ENCODE measurements around the gene CKAP2L.
A peak's percentile ranks its signal among the peaks of the same experiment; 100 is the strongest.

CKAP2L gene

GRCh38 chr2:112713926-112714325 lies 50.5 kb downstream of the CKAP2L start:
- TF ChIP-seq, protein P1, sequence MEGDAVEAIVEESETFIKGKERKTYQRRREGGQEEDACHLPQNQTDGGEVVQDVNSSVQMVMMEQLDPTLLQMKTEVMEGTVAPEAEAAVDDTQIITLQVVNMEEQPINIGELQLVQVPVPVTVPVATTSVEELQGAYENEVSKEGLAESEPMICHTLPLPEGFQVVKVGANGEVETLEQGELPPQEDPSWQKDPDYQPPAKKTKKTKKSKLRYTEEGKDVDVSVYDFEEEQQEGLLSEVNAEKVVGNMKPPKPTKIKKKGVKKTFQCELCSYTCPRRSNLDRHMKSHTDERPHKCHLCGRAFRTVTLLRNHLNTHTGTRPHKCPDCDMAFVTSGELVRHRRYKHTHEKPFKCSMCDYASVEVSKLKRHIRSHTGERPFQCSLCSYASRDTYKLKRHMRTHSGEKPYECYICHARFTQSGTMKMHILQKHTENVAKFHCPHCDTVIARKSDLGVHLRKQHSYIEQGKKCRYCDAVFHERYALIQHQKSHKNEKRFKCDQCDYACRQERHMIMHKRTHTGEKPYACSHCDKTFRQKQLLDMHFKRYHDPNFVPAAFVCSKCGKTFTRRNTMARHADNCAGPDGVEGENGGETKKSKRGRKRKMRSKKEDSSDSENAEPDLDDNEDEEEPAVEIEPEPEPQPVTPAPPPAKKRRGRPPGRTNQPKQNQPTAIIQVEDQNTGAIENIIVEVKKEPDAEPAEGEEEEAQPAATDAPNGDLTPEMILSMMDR (IDR thresholded peaks at IDR 0.05; ENCODE audit: extremely low read depth, insufficient read depth, missing control alignments), result no peak
- in situ Hi-C loops (cut with MboI; ENCODE audit: low pct_unique_long_range_greater_than_20kb, low sequenced_read_pairs, unreplicated experiment), result no loop called here
- no peak for DNase-seq (ENCODE audit: low spot score)

DNA sequence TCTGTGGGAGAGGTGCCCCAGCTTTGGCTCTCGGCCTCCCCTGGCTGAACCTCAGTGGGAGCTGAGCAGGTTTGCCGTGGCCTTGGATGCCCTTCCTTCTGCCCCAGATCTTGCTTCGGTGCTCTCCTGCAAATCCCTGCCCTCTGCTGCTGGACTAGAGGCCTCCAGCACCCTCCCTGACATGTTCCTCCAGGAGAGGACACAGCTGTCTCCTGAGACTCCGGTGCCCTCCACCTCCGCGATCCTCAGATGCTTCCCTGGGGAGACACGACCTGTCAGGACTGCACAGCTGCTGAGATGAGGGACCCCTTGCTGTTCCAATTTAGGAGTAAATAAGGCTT lies 50.9 kb downstream of the CKAP2L start:
- TF ChIP-seq, protein P1 (IDR thresholded peaks at IDR 0.05; ENCODE audit: extremely low read depth, insufficient read depth, missing control alignments), result no peak
- no peak for DNase-seq (ENCODE audit: low spot score)
- in situ Hi-C loops (cut with MboI; ENCODE audit: low pct_unique_long_range_greater_than_20kb, low sequenced_read_pairs, unreplicated experiment), result no loop called here

- in situ Hi-C loops (cut with MboI; ENCODE audit: low pct_unique_long_range_greater_than_20kb, low sequenced_read_pairs, unreplicated experiment), result no loop called here
- TF ChIP-seq, protein P1 (IDR thresholded peaks at IDR 0.05; ENCODE audit: extremely low read depth, insufficient read depth, missing control alignments), result no peak
- no peak for DNase-seq (ENCODE audit: low spot score)
Observed at GRCh38 chr2:112712903-112713584, 51.4 kb downstream of the CKAP2L start.

- DNase-seq (ENCODE audit: low spot score), result peak; percentile 10
- TF ChIP-seq, protein P1 (IDR thresholded peaks at IDR 0.05; ENCODE audit: extremely low read depth, insufficient read depth, missing control alignments), result no peak
- in situ Hi-C loops (cut with MboI; ENCODE audit: low pct_unique_long_range_greater_than_20kb, low sequenced_read_pairs, unreplicated experiment), result no loop called here
Observed at GRCh38 chr2:112712465-112712864, 51.9 kb downstream of the CKAP2L start.

DNA sequence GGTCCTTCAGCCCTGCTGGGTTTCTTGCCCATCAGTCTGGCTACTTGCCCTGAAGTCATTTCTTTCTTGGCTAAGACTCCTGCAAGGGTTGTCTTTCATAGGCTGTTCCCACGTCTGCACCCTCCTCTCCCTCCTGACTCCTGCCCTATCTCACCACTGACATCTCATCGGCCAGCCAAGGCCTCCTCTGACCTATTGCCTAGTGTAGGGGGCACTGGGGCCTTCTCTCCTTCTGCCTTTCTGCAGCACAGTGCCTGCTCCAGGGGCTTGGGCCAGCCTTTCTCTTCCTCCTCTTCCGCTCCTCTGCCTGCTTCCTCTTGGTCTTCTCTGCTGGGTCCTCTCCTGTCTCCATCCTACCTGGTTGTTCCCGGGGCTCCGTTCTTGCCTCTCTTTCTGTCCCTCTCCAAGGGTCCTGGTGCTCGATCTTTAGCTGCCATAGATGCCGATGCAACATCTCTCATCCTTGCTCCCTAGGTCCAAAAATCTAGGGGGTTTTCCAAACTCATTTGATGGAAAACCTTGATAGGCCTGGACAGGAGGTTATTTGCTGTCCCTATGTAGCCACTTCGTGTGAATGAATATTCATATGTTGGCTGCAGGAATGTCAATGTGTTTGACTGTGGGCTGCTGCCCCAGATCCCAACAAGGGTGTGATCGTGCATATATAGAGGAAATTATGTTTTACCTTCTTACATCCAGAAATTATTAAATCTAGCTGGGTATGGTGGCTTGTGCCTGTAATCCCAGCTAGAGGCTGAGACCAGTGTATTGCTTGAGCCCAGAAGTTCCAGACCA lies 53.3 kb downstream of the CKAP2L start:
- no peak for DNase-seq (ENCODE audit: low spot score)
- in situ Hi-C loops (cut with MboI; ENCODE audit: low pct_unique_long_range_greater_than_20kb, low sequenced_read_pairs, unreplicated experiment), result no loop called here
- TF ChIP-seq, protein P1 (IDR thresholded peaks at IDR 0.05; ENCODE audit: extremely low read depth, insufficient read depth, missing control alignments), result no peak

- TF ChIP-seq, protein P1 (IDR thresholded peaks at IDR 0.05; ENCODE audit: extremely low read depth, insufficient read depth, missing control alignments), result no peak
- in situ Hi-C loops (cut with MboI; ENCODE audit: low pct_unique_long_range_greater_than_20kb, low sequenced_read_pairs, unreplicated experiment), result no loop called here
Observed at GRCh38 chr2:112709703-112710102, 54.7 kb downstream of the CKAP2L start.

More at GRCh38 chr2:112709703-112710102, 54.7 kb downstream of the CKAP2L start:
- DNase-seq (ENCODE audit: low spot score), result peak; percentile 3
